Glutamatergic neuron (in vitro differentiated cells): ENCODE measurements around the gene RAD21L1. TPM values are rescaled to one million over a fixed set of nuclear protein-coding genes. Genes with fewer than 3 reads are reported as not detected.
A peak's percentile ranks its signal among the peaks of the same experiment; 100 is the strongest.
"Not testable (repeated sequence)": the region's sequence is repeated elsewhere in the genome, so short reads cannot be mapped to it uniquely, and the experiment has no call there.

Experiments
- DNase-seq: peaks from one replicate; pipeline ENCODE4 v3.0.0; 2022
- H3K27ac Mint-ChIP-seq: one replicate; pipeline ENCODE4 v1.8.0; 2020; ENCODE audit warnings: mild to moderate bottlenecking, mixed read lengths, inconsistent platforms; ENCODE audit not compliant: unreplicated experiment
- H3K27me3 Mint-ChIP-seq: one replicate; pipeline ENCODE4 v1.8.0; 2020; ENCODE audit warnings: mild to moderate bottlenecking, moderate library complexity, mixed read lengths, inconsistent platforms; ENCODE audit not compliant: unreplicated experiment
- H3K36me3 Mint-ChIP-seq: one replicate; pipeline ENCODE4 v1.8.0; 2020; ENCODE audit warnings: mild to moderate bottlenecking, mixed read lengths, inconsistent platforms; ENCODE audit not compliant: unreplicated experiment
- H3K4me1 Mint-ChIP-seq: one replicate; pipeline ENCODE4 v1.8.0; 2020; ENCODE audit warnings: mild to moderate bottlenecking, low read depth, mixed read lengths, inconsistent platforms; ENCODE audit not compliant: unreplicated experiment
- H3K4me3 Mint-ChIP-seq: one replicate; pipeline ENCODE4 v1.8.0; 2020; ENCODE audit warnings: mild to moderate bottlenecking, mixed read lengths, inconsistent platforms; ENCODE audit not compliant: unreplicated experiment
- H3K9me3 Mint-ChIP-seq: one replicate; pipeline ENCODE4 v1.8.0; 2020; ENCODE audit warnings: mild to moderate bottlenecking, moderate library complexity, mixed read lengths, inconsistent platforms; ENCODE audit not compliant: unreplicated experiment
- total RNA-seq: library from RNA; stranded (reverse); fragmentation: NEBNext Ultra II Directional; extraction: Animal tissue kit (Norgen Biotek cat#: 25700); gene quantifications from one replicate; pipeline ENCODE4 v1.2.1, GENCODE V29; 2021; ENCODE audit not compliant: unreplicated experiment
- TF ChIP-seq, protein P1 (sequence below): fragments of 200-600 bp; sonication (generic); IDR thresholded peaks from one replicate; pipeline ENCODE4 v1.5.0; 2021; ENCODE audit not compliant: partially characterized antibody, unreplicated experiment

RAD21L1 gene
- total RNA-seq, 1 donor from 2014 or later, result not detected

DNA sequence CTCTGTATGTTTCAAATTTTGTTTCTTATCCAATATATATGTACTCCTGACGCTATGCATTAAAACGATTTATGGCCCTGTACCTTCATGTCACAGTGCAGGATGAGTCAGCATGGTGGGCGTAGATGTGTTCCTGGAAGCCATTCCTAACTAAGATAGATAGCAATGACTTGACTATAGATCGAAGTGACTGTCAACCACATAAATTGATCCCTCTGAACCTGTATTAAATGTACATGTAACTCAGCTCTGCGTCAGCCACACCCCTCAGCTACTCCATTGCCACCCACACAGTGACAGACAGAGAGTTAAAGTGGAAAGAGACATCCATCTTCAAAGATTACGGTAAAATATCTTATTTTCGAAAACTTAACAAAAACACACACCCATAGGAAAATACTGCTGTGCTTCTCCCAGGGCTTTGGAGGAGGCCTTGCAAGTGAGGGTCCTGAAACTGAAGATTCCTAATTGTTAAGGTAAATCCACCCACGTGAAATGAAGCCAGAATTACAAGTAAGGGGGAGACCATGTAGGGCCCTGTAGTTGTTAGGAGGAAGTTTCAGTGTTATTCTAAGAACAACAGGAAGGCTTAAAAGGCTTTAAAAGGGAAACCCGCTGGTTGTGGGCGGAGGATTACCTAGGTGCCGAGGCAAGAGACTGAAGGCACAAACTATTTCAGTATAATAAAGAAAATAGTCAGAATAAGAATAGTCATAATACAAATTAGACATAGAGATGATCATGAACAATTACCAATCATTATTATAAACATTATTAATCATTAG is 10.3 kb upstream of the RAD21L1 start:
- H3K4me1 Mint-ChIP-seq, result no peaks in the 10 kb centered on the region
- peaks cover 6% of the 10 kb centered on the region for H3K27me3 Mint-ChIP-seq
- H3K27ac Mint-ChIP-seq, result no peak overlapping the region
- no peak overlapping the region for H3K4me3 Mint-ChIP-seq
- H3K9me3 Mint-ChIP-seq, result peaks cover 5% of the 10 kb centered on the region
- H3K36me3 Mint-ChIP-seq, result no peaks in the 10 kb centered on the region
- DNase-seq, result no peak
- TF ChIP-seq, protein P1, sequence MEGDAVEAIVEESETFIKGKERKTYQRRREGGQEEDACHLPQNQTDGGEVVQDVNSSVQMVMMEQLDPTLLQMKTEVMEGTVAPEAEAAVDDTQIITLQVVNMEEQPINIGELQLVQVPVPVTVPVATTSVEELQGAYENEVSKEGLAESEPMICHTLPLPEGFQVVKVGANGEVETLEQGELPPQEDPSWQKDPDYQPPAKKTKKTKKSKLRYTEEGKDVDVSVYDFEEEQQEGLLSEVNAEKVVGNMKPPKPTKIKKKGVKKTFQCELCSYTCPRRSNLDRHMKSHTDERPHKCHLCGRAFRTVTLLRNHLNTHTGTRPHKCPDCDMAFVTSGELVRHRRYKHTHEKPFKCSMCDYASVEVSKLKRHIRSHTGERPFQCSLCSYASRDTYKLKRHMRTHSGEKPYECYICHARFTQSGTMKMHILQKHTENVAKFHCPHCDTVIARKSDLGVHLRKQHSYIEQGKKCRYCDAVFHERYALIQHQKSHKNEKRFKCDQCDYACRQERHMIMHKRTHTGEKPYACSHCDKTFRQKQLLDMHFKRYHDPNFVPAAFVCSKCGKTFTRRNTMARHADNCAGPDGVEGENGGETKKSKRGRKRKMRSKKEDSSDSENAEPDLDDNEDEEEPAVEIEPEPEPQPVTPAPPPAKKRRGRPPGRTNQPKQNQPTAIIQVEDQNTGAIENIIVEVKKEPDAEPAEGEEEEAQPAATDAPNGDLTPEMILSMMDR, result no peak

- not testable (repeated sequence) for H3K4me1 Mint-ChIP-seq, H3K27ac Mint-ChIP-seq, H3K27me3 Mint-ChIP-seq, H3K9me3 Mint-ChIP-seq, H3K4me3 Mint-ChIP-seq, H3K36me3 Mint-ChIP-seq, DNase-seq
Observed at GRCh38 chr20:1216527-1217427, 9.1 kb upstream of the RAD21L1 start.

DNA sequence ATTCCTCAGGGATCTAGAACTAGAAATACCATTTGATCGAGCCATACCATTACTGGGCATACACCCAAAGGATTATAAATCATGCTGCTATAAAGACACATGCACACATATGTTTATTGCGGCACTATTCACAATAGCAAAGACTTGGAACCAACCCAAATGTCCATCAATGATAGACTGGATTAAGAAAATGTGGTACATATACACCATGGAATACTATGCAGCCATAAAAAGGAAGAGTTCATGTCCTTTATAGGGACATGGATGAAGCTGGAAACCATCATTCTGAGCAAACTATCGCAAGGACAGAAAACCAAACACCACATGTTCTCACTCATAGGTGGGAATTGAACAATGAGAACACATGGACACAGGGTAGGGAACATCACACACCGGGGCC is 3.1 kb upstream of the RAD21L1 start:
- H3K27ac Mint-ChIP-seq, H3K4me1 Mint-ChIP-seq, H3K4me3 Mint-ChIP-seq, H3K9me3 Mint-ChIP-seq, DNase-seq, H3K36me3 Mint-ChIP-seq, H3K27me3 Mint-ChIP-seq: not testable (repeated sequence)

DNA sequence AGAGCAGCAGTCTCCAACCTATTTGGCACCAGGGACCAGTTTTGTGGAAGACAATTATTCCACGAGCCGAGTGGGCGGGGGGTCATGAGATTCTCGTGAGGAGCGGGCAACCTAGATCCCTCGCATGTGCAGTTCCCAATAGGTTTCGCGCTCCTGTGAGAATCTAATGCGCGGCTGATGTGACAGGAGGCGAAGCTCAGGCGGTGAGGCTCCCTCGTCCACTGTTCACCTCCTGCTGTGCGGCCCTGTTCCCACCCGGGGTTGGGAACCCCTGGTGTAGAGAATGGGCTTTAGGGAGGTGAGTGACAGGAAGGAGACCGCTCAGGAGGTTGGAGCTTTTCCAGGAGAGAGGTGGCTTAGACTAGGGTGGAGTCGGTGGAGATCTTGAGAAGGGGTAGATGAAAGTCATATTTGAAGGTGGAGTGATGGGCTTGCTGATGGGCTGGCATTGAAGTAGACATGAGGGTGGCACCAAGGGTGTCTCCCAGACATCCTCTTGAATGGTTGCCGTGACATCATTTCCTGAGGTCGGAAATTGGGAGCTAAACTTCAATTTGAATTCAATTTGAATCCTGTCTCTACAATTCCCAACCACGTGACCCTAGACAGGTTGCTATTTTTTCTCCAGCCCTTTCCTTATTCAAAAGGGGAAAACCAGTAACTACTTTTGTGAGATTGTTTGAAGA is 1.5 kb upstream of the RAD21L1 start:
- Mint-ChIP-seq H3K9me3 (peaks cover 3% of the 10 kb centered on the region), H3K36me3 (peaks cover 4% of the 10 kb centered on the region), H3K27ac (no peak overlapping the region), H3K4me1 (no peaks in the 10 kb centered on the region), H3K4me3 (peak overlapping the region; percentile 46), H3K27me3 (peaks cover under 1% of the 10 kb centered on the region)
- no peak for DNase-seq
- TF ChIP-seq, protein P1, result no peak

DNA sequence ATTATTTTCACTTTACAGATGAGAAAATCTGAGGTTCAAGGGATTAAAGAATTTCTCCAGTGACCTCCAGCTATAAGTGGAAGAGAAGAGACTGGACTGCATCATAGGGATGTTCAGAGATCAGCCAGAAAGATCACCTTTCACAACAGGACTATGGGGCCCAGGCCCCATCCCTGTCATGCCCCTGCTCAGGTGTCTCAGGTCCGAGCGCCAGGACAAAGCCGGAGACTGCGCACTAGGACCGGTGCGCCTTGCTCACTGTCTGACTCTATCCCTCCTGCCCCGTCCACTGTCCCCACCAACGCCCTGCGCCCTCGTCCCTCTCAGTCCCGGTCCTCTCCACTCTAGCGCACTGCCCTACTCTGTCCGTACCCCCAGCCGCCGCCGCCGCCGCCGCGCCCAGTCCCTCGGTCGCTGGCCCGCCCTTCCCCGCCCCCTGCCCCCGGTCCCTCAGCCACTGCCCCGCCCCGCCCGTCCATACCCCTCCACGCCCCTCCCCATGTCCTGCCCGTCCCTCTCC is 521 bp upstream of the RAD21L1 start:
- H3K4me3 Mint-ChIP-seq, result peak overlapping the region; percentile 88
- H3K27ac Mint-ChIP-seq, result peak overlapping the region; percentile 28
- TF ChIP-seq, protein P1, result no peak
- no peaks in the 10 kb centered on the region for H3K27me3 Mint-ChIP-seq
- peaks cover 3% of the 10 kb centered on the region for H3K9me3 Mint-ChIP-seq
- H3K4me1 Mint-ChIP-seq, result no peaks in the 10 kb centered on the region
- H3K36me3 Mint-ChIP-seq, result peaks cover 4% of the 10 kb centered on the region
- DNase-seq, result no peak
